GM19035 (cell line): ENCODE measurements around the gene F7.
"Not testable (repeated sequence)": the region's sequence is repeated elsewhere in the genome, so short reads cannot be mapped to it uniquely, and the experiment has no call there.

Source experiments
- ATAC-seq: cut with Tn5 transposase; IDR thresholded peaks from one replicate; pipeline ENCODE4 v1.9.1; 2021; ENCODE audit not compliant: unreplicated experiment

The F7 gene

GRCh38 chr13:113150550-113151365 is 45.2 kb downstream of the F7 start:
- no peak for ATAC-seq

- no peak for ATAC-seq
Measured at GRCh38 chr13:113151745-113152690, 46.4 kb downstream of the F7 start.

- ATAC-seq: no peak
Measured at GRCh38 chr13:113152691-113152983, 47.0 kb downstream of the F7 start.

DNA sequence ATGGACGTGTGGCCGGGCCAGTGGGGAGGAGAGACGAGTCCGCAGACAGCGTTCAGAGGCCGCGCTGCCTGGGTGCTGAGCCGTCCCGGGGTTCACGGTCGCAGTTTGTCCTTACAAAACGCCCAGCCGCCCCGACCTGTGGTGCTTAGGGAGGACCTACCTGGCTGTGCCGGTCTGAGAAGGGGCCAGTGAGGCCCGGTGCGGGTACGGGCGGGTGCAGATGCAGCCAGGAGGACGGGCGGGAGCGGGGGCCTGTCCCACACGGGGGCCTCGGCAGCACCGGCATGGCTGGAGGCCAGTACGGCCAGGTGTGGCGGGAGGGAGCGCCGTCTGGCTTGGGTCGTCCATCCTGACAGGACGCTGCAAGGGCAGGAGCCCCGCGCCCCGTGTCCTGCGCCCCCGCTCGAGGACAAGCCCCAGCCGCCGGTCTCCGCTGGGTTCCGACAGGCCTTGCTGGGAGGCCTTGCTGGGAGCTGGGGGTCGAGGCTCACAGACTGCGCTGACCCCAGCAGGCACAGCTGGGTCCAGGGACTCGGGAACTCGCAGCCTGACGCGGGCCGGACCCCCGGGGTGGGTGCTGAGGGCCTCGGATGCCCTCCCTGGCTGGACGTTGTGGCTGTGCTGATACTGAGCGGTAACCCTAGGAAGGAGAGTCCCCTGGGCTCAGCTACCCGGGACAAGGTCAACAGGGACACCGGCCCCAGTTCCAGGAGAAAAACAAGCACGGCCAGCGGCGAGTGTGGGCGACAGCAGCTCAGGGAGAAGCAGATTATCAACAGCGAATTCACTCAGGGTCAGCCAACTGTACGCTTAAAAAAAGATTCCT is 47.6 kb downstream of the F7 start:
- no peak for ATAC-seq

DNA sequence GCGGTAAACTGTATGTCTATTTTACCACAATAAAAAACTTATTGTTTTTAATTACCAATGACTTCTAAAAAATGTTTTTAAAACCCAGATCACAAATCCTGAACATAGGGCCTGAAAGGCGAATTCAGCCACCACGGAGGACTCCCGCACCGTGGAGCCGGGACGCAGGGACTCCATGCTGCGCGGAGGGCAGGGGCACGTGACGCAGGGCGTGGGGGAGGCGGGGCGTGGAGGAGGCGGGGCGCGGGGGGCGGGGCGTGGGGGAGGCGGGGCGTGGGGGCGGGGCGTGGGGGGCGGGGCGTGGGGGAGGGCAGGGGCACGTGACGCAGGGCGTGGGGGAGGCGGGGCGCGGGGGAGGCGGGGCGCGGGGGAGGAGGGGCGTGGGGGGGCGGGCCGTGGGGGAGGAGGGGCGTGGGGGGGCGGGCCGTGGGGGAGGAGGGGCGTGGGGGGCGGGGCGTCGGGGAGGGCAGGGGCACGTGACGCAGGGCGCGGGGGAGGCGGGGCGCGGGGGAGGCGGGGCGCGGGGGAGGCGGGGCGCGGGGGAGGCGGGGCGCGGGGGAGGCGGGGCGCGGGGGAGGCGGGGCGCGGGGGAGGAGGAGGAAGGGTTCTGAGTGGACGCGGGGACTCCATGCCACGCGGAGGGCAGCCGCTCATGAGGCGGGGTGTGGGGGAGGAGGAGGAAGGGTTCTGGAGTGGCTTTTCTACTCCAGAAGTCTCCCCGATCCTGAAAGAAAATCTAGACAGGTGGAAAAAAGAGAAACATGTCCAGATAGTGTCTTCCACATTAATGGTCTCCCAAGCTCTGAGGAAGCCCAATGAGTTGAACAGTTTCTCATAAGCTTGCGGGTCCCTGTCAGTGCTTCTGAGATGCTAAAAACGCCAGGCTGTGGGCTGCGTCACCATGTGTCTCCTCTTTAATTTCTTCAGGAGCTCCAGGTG is 48.5 kb downstream of the F7 start:
- peak; percentile 63 for ATAC-seq

DNA sequence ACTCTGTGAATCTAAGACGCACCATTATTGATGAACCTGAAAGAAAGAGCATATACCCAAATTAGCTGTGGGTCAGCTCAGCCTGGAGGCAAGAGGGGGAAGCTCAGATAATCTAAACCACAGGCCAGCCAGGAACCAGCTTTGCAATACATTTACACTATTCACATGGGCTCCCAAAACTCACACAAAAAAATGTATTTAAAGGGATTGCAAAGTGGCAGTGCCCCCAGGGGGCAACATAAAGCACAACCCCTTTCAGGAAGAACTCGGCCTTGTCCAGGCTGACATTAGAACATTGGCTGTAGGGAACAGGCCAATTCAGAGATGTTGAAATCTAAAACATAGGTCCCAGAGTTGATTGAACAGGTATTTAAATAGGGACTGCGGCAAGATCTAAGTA is 49.6 kb downstream of the F7 start:
- no peak for ATAC-seq

DNA sequence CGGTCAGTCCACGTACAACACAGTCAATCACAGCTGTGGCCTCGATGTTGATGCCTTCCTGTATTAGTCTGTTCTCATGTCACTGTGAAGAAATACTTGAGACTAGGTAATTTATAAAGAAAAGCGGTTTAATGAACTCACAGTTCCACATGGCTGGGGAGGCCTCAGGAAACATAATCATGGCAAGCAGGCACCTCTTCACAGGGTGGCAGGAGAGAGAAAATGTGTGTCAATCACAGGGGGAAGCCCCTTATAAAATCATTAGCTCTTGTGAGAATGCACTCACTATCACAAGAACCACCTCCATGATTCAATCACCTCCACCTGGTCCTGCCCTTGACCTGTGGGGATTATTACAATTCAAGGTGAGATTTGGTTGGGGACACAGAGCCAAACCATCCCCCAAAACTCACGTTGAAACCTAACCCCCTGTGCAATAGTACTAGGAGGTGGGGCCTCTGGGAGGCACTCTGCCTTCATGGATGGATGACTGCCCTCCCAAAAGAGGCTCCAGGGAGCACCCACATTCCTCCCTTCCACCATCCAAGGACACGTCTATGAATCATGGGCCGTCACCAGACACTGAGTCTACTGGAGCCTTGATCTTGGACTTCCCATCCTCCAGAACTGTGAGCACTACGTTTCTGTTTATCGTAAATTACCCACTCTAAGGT is 50.5 kb downstream of the F7 start:
- no peak for ATAC-seq

DNA sequence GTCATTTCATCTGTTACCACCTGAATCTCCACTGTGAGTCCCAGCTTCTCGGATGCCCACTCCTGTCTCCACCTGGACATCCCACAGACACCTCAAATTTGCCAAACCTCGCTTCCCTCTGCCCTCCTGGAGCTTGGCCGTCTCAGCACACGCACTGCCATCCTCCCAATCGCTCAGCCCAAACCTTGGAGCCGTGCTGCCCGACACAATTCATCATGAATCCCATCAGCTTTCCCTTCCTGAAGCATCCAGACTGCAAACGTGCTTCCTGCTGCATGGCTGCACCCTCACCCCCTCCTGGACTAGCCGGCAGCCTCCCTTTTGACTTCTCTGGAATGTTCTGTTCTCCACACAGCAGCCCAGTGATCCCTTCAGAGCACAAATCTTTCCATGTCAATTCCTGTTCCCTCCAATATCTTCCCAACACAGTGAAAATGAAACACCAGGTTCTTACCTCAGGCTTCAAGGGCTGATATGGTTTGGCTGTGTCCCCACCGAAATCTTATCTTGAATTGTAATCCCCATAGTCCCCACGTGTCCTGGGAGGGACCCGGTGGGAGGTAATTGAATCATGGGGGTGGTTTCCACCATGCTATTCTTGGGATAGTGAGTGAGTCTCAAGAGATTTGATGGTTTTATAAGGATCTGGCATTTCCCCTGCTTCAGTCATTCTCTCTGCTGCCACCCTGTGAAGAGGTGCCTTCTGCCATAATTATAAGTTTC is 51.8 kb downstream of the F7 start:
- no peak for ATAC-seq

DNA sequence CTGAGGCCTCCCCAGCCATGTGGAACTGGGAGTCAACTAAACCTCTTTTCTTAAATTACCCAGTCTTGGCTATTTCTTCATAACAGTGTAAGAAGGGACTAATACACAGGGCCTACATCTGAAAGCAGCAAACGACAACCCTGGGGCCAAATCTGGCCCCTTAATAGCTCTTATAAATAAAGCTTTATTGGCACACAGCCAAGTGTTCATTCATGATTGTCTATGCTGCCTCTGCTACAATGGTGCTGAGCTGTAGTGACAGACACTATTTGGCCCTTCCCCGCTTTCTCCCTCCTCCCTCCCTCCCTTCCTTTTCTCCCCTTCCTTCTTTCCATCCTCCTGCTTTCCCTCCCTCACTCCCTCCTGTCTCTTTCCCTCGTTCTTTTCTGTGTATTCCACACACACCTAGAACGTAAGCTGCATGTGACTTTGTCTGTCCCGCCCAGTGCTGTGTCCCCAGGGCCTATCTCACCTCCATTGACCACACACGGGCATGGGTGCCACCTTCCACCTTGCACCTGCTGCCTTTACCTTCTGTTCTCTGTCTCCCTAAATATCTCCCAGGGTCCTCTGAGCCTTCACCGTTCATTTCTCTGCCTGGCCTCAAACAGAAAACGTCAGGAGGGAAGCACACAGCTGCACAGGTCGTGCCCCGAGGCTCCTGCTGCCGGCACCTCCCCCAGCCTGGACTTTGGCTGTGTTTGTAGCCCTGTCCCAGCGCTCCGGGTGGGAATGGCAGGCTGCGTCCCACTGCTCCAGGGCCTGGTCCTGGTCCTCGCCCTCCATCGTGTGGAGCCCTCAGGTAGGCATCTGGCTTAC is 52.5 kb downstream of the F7 start, which contains the start of gene PROZ:
Gene PROZ (plus strand): TSS at position 720 of the 819 bp plus-strand sequence. CDS start 13 bp downstream, at position 733.
- ATAC-seq: no peak

DNA sequence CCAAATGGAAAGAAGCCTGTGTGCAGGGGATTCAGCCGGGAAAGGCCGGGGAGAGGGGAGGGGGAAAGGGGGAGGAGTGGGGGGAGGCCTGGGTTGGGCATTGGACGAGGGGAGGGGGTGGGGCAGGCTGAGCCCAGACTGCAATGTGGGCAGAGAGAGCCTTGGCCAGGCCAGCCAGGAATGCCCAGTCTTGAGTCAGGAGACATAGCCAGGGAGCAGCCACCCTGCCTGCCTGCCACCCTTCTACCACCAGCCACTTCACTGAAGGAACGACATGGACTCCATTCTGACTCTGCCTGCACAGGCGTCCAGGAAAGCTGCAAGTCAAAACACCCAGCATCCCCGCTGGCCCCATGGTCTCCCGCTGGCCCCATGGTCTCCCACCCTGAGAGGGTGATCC is 53.4 kb downstream of the F7 start:
- ATAC-seq: no peak

DNA sequence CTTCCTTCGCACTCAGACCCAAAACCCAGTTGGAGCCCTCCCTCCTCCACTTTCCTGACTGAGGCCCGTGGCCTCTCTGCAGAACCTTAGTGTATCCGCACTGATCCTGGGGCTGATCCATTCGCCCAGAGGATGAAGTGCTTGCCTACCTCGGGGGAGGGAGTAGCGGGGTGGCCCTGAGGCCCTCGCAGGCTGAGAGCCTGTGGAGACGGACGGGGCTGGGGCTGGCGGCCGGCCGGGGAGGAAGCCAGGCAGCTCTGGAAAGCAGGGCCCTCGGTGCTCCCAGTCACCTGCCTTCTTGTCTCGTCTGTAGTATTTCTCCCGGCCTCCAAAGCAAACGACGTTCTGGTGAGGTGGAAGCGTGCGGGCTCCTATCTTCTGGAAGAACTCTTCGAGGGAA is 54.1 kb downstream of the F7 start:
- ATAC-seq: no peak

DNA sequence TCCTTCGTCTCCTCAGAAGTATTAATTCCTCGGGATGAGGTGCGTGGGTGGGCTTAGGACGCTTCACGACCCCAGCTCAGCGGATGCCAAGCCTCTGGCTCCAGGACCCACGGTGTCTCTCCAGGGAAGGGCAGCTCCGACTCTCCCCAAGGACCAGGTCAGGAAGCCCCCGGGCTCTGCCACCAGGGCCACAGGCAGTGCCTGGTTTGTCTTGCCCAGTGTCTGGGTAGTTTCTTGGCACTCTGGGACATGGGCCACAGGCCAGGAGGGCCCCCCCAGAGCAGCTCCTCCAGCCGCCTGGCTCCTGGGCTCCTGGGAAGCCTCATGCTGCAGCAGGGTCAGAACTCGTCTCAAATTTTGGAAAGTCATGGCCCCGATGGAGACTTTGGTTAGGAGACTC is 55.4 kb downstream of the F7 start:
- ATAC-seq: no peak

DNA sequence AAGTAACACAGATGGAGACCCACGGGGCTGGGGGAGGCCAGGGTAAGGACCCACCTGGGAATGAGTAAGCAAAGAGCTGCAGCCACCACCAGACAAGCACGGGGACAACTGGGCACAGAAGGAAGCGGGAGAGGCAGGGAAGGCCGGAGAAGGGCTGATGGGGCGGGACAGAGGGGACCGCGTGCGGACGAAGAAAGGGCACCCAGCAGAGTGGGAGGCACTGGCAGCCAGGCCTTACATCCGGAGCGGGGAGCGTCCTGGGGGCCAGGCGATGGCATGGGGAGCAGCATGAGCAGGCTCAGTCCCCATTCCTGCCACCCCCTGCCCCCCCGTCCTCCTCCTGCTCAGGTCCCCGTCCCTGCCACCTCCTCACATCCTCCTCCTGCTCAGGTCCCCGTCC is 55.8 kb downstream of the F7 start:
- no peak for ATAC-seq

- ATAC-seq: not testable (repeated sequence)
Measured at GRCh38 chr13:113161975-113162374, 56.4 kb downstream of the F7 start.

DNA sequence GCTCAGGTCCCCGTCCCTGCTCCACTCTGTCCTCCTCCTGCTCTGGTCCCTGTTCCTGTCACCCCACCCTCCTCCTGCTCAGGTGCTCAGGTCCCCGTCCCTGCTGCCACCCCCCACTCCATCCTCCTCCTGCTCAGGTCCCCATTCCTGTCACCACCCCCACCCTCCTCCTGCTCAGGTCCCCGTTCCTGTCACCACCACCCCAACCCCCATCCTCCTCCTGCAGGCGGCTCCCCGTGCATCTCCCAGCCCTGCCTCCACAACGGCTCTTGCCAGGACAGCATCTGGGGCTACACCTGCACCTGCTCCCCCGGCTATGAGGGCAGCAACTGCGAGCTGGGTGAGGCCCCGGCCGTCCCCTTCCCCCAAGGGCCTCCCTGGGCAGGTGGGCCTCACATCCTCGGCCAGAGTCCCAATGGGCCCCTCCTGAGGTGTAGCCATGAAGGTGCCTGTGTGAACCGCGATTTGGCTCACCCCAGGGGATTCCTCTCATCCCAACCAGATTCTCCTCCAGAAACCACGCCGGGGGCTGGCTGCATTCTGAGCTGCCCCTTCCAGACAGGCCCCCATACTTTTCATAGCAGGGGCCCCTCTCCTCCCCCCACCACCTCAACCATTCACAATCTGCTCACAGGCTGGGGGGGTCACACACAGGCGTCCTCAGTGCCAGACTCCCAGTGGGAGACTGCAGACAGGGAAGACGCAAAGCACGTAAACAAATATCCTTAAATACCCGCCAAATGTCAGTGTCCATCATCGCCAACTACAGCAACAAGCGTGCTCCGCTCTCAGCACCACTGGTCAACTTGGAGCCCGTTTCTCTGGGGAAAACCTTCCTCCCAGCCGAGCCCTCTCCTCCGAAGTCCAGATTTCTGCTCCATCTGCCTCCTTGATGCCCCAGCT is 57.4 kb downstream of the F7 start:
- ATAC-seq: no peak

- no peak for ATAC-seq
Measured at GRCh38 chr13:113164492-113164891, 58.9 kb downstream of the F7 start.

GRCh38 chr13:113166266-113166665 is 60.7 kb downstream of the F7 start:
- ATAC-seq: no peak
